Stimulated activated CD4-positive, alpha-beta T cell treated with anti-CD3 and anti-CD28 coated beads, Interleukin-4, amount 100 ng/mL, for 4 hours (primary cell): Measurements from ENCODE around the gene SLC36A4.
"Not testable (repeated sequence)": the region's sequence is repeated elsewhere in the genome, so short reads cannot be mapped to it uniquely, and the experiment has no call there.

Experiments
- DNase-seq, 2 experiments: peaks; one replicate each; pipeline ENCODE4 v3.0.0-alpha.2; 2020

Gene SLC36A4

GRCh38 chr11:93193731-93194130, 4.1 kb downstream of the SLC36A4 start:
- DNase-seq = no peak

DNA sequence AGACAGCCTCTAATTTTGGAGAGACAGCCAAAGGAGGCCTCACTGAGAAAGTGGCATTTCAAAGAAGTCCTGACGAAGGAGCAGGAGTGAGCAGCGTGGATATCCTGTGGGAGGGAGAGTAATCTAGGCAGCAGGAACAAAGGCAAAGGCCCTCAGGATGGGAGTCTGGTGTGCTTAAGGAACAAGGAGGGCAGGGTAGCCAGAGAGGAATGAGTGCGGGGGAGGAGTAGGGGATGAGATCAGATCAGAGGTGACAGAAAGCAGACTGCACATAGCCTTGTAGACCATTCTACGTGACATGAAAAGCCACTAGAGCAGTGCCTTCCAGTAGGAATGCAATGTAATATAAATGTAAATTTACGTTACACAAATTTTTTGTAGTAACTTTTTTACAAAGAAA, 5.6 kb downstream of the SLC36A4 start:
- no peak for DNase-seq

DNA sequence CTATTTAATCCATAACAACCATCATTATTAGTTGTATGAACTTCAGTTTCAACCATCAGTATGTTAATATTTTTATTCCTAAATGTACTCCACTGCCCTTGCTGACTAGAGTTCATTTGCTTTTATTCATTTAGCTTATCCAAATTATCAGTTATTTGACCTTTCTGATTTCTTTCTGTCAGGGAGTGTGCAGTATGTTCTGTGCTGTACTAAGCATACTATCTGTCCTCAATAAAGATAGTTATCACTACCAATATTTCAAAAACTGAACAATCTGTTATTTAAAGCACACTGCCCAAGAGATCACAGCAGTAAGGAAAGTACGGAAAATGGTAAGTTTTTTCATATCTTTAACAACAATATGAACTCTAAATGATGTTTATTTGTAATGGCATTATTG, 8.3 kb downstream of the SLC36A4 start:
- DNase-seq = no peak

GRCh38 chr11:93188726-93189125, 9.1 kb downstream of the SLC36A4 start:
- DNase-seq = no peak

DNA sequence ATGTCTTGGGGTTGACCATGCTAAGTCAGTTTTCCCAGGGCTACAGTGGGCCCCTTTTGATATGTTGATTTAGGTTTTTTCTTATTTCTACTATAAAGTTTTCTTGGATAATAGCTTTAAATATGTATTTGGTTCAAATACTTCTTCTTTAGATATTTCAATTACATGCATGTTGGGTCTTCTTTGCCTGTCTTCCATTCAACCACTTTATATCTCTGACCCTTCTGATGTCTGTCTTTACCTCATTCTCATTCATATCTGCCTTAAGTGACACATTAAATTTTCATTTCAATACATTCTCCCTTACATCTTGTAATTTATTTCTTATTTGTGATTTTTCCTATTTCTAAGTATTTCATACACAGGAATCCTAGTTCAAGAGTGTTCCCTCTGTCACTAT, 10.5 kb downstream of the SLC36A4 start:
- no peak for DNase-seq

- DNase-seq = not testable (repeated sequence)
Measured at GRCh38 chr11:93177891-93178290, 19.9 kb downstream of the SLC36A4 start.

GRCh38 chr11:93169950-93170561, 27.7 kb downstream of the SLC36A4 start:
- no peak for DNase-seq

DNA sequence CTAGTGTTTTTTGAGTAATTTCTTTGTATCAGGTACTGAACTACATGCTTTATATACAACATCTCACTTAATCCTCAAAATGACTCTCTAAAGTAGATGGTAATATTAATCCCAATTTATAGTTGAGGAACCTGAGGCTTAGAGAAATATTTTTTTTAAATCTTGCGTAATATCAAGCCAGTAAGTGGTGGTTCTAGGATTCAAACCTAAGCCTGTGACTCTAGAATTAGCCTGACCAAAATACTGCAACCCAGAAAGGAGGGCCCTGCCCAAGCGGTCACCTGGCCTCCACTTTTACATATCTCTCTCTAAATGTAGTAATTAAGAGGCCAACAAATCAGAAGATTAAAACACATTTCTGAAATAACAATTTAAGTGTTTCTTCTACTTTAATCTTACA, 28.6 kb downstream of the SLC36A4 start:
- no peak for DNase-seq

- DNase-seq = no peak
Measured at GRCh38 chr11:93166862-93167261, 30.9 kb downstream of the SLC36A4 start.

GRCh38 chr11:93166194-93166593, 31.6 kb downstream of the SLC36A4 start:
- DNase-seq = no peak

DNA sequence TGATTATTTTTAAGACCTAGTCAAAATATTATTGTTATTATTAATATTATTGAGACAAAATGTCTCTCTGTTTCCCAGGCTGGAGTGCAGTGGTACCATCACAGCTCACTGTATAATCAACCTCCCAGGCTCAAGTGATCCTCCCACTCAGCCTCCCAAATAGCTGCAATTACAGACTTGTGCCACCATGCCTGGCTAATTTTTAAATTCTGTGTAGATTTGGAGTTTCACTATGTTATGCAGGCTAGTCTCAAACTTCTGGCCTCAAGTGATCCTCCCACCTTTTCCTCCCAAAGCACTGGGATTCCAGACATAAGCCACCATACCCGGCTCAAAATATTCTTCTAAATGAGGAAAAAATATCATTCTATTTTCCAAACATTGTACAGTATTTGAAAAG, 37.0 kb downstream of the SLC36A4 start:
- DNase-seq = no peak

DNA sequence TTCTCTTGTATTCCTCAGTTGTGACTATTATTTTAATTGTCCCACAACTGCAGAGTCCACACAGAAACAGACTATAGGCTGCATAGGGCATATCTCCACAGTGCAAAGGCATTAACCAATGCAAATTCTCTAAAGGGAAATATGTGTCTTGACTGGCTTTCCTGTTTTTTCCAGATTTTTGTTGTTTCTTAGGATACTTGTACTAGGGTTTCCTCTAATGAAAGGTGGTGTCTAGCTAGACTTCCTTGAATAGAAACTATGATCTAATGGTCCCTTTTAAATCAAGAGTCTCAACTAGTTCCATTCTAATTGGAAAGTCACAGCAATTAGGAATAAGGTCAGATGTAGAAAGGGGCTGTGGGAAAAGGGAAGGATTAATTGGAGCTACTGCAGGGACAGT, 37.6 kb downstream of the SLC36A4 start:
- no peak for DNase-seq

DNA sequence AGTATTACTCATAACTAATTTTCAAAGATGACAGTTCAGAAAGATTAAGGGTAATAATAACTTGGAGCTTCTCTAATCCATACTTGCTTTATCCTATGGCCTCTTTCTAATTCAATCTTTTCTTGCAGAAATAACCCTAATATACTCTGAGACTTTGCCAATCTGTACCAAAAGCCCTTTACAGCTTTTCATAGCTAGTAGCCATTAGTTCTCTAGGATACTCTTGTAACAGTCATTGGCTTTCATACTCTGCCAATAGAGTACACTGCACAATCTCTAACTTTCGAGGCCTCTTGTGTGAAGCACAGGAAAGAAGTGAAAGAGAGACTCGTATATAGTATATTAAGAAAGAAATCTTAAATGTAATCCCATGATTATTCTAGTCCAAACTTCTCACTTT, 38.1 kb downstream of the SLC36A4 start:
- no peak for DNase-seq

DNA sequence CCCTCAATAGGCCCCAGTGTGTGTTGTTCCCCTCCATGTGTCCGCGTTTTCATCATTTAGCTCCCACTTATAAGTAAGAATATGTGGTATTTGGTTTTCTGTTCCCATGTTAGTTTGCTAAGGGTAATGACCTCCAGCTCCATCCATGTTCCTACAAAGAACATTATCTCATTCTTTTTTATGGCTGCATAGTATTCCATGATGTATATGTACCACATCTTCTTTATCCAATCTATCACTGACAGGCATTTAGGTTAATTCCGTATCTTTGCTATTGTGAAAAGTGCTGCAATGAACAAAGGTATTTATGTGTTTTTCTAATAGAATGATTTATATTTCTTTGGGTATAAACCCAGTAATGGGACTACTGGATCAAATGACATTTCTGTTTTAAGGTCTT, 42.1 kb downstream of the SLC36A4 start:
- DNase-seq = no peak

DNA sequence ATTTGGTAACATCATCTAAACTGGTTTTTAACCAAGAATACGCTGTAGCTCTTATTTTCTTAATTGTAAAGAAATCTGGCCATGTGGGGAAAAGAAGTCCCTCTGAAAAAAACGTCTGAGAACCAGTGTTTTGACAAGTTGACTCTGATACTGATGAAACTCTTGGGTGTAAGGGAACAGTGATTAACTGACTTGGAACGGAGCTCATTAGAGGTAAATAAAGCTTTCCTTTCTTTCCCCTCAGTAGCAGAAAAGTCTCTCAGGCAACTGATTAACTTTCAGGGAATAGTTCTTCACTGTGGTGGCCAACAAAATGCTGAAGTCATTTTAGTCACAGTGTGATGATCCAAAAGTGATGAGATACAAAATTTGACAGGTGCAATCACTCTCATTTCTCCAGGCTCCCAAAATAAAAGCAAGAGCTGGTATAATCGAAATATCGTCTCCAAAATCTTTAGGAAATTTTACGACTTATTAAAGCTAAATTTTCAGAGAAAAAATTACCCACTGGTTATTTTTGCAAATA, 52.3 kb downstream of the SLC36A4 start:
- DNase-seq = no peak

- no peak for DNase-seq
Measured at GRCh38 chr11:93143800-93144199, 54.0 kb downstream of the SLC36A4 start.

DNA sequence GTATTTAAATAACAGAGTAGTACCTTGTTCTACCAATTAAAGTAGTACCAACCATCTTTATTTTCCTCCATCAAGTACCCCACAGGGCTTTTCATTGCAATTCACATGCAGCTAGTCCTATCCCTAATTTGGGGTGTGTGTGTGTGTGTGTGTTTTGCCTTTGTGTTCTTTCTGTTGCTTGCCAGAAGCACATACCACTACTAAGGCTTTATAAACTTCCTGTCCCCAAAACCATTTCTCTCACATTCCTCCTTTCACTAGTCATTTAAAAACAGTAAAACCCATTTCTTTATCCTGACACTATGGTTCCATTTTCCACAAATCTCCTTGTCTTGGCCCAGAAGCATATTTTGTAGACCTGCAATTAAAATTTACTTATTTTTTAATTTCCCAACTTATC, 54.6 kb downstream of the SLC36A4 start:
- no peak for DNase-seq

DNA sequence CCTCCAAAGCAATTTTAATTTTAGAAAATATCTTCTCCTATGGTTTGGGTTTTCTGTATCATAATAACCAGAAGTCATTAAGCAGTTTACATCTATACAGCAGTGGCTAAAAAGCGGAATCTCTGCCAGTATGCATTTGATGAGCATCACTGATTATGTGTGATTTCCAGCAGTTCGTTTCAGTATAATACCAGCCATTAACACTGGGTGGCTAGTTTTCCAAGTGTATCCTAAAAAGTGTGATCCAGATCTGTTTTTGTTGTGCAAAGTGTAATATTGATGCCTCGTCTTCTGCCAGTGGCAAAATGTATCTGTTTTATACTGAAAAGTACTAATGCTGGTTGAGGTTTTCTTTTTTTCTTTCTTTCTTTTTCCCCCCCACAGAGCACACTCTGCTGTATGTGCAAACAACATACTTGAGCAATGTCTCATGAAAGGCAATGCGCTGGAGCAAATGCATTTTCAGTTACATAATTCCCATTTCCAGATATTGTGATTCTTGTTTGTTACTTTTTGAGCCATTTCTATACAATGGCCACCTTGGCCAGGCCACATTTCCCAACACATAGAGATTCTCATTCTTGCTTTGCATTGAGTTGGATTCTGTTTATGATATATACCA, 64.2 kb downstream of the SLC36A4 start:
- no peak for DNase-seq

DNA sequence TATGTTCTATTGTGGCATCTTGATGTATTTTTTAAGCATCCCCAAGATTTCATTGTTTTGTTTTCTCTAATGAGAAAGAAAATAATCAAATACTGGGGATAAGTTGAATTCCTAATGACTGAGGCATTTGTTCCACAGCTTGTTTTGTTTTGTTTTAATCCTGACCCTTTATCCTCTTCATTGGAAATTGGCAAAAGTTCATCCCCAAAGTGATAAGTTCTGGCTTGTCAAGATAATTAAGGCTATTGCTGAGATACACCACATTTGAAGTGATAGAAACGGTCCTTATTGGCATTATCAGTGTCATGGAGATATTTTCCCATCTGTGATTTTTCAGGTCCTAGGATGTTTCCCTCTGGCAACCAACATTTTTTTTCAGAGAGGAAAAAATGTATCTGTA, 65.0 kb downstream of the SLC36A4 start:
- DNase-seq = no peak

DNA sequence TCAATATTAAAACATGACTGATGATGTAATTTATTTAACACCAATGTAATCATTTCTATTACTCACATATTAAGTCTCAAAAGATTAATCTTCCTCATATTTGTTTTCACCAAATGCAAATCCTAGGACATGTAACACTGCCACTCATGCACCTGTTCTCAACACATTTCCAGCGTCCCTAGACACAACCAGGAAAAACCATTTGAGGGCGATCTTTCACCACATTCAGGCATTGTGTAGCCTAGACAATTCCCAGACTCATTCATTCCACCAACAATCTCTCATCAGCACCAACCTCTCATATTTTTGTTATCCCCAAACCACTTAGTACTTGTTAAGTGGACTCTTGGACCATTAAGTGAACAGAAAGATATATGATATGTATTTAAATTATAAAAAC, 66.1 kb downstream of the SLC36A4 start:
- no peak for DNase-seq

DNA sequence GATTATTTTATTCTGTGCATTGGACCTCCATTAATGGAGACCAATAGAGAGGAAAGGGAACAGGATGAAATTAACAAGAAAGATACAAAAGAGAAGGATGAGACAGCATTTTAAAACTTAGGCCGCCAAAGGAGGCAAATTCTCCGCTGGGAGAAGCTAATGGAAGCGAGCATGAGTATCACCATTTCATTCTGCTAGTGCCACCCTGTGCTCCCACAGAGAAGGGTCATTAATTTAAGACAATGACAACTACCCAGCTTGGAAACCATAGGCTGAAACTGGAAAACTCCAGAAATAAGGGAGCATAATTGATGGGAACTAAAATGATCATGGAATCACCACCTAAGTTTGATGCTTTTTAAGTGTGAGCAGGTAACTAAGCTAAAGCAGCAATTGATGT, 69.2 kb downstream of the SLC36A4 start:
- DNase-seq = no peak

GRCh38 chr11:93123351-93123898, 74.4 kb downstream of the SLC36A4 start:
- no peak for DNase-seq

- no peak for DNase-seq
Measured at GRCh38 chr11:93122535-93123235, 75.1 kb downstream of the SLC36A4 start.

DNA sequence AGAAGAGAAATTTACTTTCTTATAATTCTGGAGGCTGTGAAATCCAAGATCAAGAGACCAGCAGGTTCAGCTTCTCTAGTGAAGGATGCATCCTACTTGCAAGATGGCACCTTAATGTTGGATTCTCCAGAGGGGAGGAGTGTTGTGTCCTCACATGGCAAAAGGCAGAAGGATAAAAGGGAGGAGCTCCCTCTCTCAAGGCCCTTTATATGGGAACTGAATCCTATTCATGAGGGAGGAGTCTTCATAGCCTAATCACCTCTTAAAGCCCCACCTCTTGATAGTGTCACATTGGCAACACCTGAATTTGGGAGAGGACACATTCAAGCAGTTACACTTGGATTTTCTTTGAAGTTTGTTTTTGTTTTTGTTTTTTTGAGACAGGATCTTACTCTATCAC, 79.5 kb downstream of the SLC36A4 start:
- no peak for DNase-seq
